ENCODE results near the gene PRKCA. TPM values are rescaled to one million over a fixed set of nuclear protein-coding genes. Genes with fewer than 3 reads are reported as not detected.

Gene PRKCA
- total and polyA plus RNA-seq, 9 of the 15 experiments (the other 6 are each of a cell fraction or from before 2014, with no cell fraction given) = 3.2 to 33.0 (median 17.8) TPM

- TF ChIP-seq MTA2 (IDR thresholded peaks at IDR 0.05; ENCODE audit: low read depth) = peak; percentile 75
- no peak for TF ChIP-seq RNF2 (IDR thresholded peaks at IDR 0.05)
- TF ChIP-seq ZNF589 (CRISPR knock-in tag; IDR thresholded peaks at IDR 0.05; ENCODE audit: low read depth) = no peak
- TF ChIP-seq SETDB1 (IDR thresholded peaks at IDR 0.05; ENCODE audit: low read length) = no peak
- peak; percentile 85; the same call in 1 of the 2 replicates for TF ChIP-seq MIER1 (IDR thresholded peaks at IDR 0.05; ENCODE audit: low read depth)
- no peak for TF ChIP-seq HDAC2 (IDR thresholded peaks at IDR 0.05)
- no peak for TF ChIP-seq MEF2A (IDR thresholded peaks at IDR 0.05; ENCODE audit: control insufficient read depth, low read depth, low read length)
- TF ChIP-seq, protein P1, sequence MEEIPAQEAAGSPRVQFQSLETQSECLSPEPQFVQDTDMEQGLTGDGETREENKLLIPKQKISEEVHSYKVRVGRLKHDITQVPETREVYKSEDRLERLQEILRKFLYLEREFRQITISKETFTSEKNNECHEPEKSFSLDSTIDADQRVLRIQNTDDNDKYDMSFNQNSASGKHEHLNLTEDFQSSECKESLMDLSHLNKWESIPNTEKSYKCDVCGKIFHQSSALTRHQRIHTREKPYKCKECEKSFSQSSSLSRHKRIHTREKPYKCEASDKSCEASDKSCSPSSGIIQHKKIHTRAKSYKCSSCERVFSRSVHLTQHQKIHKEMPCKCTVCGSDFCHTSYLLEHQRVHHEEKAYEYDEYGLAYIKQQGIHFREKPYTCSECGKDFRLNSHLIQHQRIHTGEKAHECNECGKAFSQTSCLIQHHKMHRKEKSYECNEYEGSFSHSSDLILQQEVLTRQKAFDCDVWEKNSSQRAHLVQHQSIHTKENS (CRISPR knock-in tag; IDR thresholded peaks at IDR 0.05) = no peak
- TF ChIP-seq ETS1 (conservative IDR thresholded peaks at IDR 0.05; ENCODE audit: control insufficient read depth, low read depth, low read length) = no peak
- no peak for TF ChIP-seq ZNF75A (CRISPR knock-in tag; IDR thresholded peaks at IDR 0.05)
- peak; percentile 89 for TF ChIP-seq CBFA2T3 (IDR thresholded peaks at IDR 0.05)
- no peak for TF ChIP-seq SP1 (CRISPR knock-in tag; IDR thresholded peaks at IDR 0.05)
- peak; percentile 94 for TF ChIP-seq ARID1B (IDR thresholded peaks at IDR 0.05)
- peak; percentile 93 for TF ChIP-seq TCF3 (CRISPR knock-in tag; IDR thresholded peaks at IDR 0.05)
- TF ChIP-seq ZNF12 (CRISPR knock-in tag; IDR thresholded peaks at IDR 0.05) = 0 out of 2 replicates have a peak, but pooled peaks have one; percentile 23
- TF ChIP-seq MECOM (CRISPR knock-in tag; IDR thresholded peaks at IDR 0.05) = peak; percentile 40; the same call in 1 of the 2 replicates
- TF ChIP-seq NFRKB (IDR thresholded peaks at IDR 0.05; ENCODE audit: low read depth) = no peak
- TF ChIP-seq SMARCE1 (IDR thresholded peaks at IDR 0.05) = peak; percentile 85
- no peak; a peak in 1 of 4 replicates for TF ChIP-seq KDM1A (IDR thresholded peaks at IDR 0.05)
- TF ChIP-seq TEAD4 (IDR thresholded peaks at IDR 0.05; ENCODE audit: low read length) = peak; percentile 70
- no peak for TF ChIP-seq TEAD4 (CRISPR knock-in tag; IDR thresholded peaks at IDR 0.05; ENCODE audit: borderline replicate concordance)
- TF ChIP-seq TEAD1 (CRISPR knock-in tag; IDR thresholded peaks at IDR 0.05) = no peak
- TF ChIP-seq BRCA1 (IDR thresholded peaks at IDR 0.05) = no peak
- TF ChIP-seq BRCA1 (CRISPR knock-in tag; IDR thresholded peaks at IDR 0.05) = no peak
- TF ChIP-seq, protein P2, sequence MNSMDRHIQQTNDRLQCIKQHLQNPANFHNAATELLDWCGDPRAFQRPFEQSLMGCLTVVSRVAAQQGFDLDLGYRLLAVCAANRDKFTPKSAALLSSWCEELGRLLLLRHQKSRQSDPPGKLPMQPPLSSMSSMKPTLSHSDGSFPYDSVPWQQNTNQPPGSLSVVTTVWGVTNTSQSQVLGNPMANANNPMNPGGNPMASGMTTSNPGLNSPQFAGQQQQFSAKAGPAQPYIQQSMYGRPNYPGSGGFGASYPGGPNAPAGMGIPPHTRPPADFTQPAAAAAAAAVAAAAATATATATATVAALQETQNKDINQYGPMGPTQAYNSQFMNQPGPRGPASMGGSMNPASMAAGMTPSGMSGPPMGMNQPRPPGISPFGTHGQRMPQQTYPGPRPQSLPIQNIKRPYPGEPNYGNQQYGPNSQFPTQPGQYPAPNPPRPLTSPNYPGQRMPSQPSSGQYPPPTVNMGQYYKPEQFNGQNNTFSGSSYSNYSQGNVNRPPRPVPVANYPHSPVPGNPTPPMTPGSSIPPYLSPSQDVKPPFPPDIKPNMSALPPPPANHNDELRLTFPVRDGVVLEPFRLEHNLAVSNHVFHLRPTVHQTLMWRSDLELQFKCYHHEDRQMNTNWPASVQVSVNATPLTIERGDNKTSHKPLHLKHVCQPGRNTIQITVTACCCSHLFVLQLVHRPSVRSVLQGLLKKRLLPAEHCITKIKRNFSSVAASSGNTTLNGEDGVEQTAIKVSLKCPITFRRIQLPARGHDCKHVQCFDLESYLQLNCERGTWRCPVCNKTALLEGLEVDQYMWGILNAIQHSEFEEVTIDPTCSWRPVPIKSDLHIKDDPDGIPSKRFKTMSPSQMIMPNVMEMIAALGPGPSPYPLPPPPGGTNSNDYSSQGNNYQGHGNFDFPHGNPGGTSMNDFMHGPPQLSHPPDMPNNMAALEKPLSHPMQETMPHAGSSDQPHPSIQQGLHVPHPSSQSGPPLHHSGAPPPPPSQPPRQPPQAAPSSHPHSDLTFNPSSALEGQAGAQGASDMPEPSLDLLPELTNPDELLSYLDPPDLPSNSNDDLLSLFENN (IDR thresholded peaks at IDR 0.05; ENCODE audit: low read depth in 2 of 2, low read length in 2 of 2) = 0 out of 4 replicates have a peak, but pooled peaks of 1 of the 2 experiments have one; percentile 63
- no peak for TF ChIP-seq THRAP3 (IDR thresholded peaks at IDR 0.05; ENCODE audit: borderline replicate concordance)
Observed at GRCh38 chr17:66296289-66296725, 6.1 kb upstream of the PRKCA start (continued).

All from K562 (cell line).